NCI-H1417 (cell line): ENCODE data around the gene PNCK.

Experiments used
- DNase-seq, 3 experiments: peaks; one replicate each; lab custom pipeline; 2025; lab: John Stamatoyannopoulos, UW

PNCK gene

DNA sequence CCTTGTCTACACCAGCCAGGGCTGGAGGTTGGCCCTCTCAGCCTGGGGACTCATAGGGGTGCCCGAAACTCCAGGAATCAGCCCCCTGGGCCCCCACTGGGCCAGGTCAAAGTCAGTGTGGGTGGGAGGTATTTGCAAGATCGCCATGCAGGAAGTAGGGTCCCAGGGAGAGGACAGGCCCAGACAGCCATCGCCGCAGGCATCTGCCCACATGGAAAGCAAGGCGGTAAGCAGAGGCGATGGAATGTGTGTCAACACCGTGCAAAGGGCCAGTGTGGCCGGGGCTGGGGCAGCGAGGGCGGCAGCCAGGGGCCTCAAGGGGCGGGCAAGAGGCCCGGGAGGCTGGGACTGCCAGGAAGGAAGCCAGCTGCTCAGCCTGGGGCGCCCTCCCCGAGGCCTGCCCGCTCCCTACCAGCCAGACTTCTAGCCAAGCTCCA lies 45.9 kb downstream of the PNCK start:
- peak in 1 of 3 experiments; percentile 51 for DNase-seq

DNA sequence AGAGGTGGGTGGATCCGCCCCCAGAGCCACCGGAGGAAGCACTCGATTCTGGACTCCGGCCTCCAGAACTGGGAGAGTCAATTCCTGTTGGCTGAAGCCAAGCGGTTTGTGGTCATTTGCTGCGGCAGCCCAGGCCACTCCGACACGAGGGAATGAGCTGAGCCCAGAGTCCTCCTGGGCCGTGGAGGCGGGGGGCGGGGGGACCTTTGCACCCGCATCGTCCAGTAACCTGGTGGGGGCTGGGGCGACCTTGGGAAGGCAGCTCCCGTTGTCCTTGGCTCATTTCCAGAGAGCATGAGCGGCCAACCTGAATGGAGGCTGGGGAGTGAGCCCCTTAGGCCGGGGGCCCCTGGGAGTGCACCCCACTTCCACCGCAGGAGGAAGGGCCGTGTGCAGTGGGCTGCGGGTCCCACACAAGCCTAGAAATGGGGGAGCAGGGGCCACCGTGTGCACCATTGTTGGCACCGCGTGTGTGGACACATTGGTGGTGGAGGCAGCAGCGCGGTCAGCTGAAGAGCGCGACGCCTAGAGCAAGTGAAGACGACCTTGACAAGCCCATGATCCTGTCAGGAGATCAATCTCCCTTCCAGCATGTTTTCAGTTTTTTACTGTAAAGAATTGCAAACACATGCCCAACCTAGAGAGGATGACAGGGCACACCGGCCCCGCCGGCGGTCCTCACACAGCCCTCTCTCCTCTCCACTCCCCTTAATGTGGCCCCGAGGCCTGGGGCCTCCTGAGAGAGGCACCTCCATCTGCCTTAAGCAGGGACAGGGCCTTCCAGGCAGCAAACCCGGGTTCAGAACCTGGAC lies 46.5 kb downstream of the PNCK start:
- no peak for DNase-seq

- no peak for DNase-seq
Observed at GRCh38 chrX:153626025-153626633, 47.5 kb downstream of the PNCK start.

- no peak for DNase-seq
Observed at GRCh38 chrX:153625271-153626024, 48.2 kb downstream of the PNCK start.

DNA sequence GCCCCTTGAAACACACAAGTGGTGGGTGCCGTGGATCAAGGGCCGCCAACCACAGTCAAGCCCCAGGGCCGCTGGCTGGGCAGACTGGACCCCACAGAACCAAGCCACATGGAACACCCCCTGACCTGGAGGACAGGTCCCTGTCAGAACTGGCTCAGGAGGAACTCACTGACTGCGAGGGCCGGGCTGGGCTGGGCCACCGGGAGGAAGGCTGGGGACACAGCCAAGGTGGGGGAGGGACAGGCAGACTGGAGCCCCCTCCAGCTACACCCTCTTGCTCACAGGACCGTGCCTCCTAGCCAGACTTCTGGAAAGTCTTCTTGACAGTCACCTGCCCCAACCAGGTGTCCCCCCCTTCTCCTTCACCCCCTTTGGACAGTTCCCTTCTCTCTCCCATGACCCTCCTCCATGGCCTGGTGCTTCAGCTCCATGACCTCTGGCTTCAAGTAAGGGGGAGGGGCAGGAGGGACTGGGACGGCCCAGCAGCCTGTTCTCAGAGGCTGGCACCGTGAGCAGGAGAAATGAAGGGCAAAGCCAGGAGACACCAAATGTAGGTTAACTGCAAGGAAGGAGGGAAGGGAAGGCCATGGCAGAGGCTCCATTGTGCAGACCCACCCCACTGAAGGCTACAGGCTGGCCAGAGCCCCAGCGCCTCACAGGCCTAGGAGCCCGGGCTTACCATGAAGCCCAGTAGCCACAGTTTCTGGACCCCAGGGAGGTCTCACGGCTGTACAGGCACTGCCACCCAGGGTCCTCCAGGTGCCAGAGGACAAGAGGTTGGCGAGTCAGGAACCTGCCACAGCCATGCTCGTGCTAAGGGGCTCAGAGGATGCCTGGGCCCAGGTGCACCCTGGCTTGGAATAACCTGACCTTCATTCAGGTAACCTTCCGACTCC lies 49.2 kb downstream of the PNCK start:
- DNase-seq = no peak

DNA sequence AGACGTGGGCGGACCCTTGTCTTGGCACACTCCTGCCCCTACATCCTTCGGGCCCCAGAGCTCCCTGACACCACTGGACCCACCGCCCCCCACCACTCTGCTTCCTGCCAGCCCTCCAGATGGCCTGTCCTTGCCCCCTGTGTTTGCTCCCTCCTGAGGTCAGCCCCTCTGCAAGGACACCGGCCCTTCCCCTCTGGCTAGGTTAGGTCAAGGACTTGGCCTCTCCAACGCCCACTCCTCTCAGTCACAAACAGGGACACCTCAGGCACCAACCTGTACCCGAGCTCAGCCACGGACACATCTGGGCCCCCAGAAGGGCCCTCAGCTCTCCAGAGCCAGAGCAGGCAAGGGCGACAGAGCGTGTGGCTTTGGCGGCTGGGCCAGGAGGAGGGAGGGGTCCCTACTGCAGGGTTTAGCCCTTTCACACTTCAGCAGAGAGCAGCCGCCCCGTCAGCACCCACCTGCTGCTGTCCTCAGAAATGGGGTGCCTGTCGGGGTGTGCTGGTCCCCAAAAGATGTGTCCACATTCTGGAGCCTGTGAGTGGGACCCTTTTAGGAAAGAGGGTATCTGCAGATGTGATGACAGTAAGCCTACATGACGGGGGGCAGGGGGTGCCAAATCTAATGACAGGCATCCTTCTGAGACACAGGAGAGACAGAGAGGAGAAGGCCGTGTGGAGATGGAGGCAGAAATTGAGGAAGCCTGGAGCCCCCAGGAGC lies 50.1 kb downstream of the PNCK start:
- no peak for DNase-seq

DNA sequence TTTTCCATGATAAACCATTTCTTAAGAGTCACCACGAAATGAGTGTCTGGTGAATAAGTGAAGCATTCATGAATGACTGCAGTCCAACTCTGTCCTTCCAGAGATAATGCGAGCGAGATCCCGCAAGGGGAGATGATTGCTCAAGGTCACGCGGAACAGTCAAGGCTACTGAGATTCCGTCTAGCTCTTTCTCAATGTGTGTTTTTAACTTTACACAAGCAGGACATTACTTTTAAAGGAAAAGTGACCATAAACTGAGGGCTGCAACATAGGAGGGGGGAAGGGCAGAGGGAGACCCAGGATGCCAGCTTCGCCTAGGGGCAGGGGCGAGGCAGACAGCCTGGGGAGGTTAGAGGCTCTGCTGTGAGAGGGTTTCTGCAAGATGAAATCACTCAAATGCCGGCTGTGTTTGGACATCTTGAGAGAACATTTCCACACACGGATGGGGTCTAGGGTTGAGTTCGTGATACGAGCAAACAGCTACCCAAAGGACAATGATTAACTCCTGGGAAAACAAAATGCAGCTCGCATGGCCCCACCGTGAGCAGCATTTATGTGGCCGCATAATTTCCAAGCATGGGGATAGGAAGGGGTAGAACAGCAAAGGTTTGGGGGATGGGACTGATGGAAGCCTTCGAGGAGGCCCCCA lies 50.8 kb downstream of the PNCK start:
- DNase-seq = no peak

- no peak for DNase-seq
Observed at GRCh38 chrX:153621949-153622598, 51.5 kb downstream of the PNCK start.

DNA sequence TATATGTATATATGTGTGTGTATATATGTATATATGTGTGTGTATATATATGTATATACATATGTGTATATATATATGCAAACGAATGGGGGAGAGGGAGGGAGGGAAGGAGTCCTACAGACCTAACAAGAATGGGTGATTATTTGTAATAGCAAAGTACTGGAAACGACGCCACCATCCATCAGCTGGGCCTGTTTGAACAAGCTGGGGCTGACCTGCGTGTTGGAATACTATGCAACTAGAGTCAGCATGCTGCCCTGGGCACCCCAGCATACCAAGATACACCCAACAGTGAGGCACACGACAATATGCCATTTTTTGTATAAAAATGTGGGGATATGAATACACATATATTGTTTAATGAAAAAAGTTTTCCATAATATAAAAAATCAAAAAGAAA lies 53.0 kb downstream of the PNCK start:
- DNase-seq = no peak
